HG03565 (cell line): ENCODE measurements around the gene TREML1.

Source experiments
- ATAC-seq: cut with Tn5 transposase; IDR thresholded peaks from one replicate; pipeline ENCODE4 v1.9.1; 2021; ENCODE audit warnings: mild to moderate bottlenecking, moderate library complexity; ENCODE audit not compliant: unreplicated experiment

The TREML1 gene

GRCh38 chr6:41179163-41179562, 25.0 kb upstream of the TREML1 start:
- ATAC-seq = no peak

GRCh38 chr6:41177695-41178094, 23.5 kb upstream of the TREML1 start:
- ATAC-seq = no peak

- no peak for ATAC-seq
Measured at GRCh38 chr6:41177287-41177686, 23.1 kb upstream of the TREML1 start.

GRCh38 chr6:41176189-41176588, 22.0 kb upstream of the TREML1 start:
- no peak for ATAC-seq

- ATAC-seq = no peak
Measured at GRCh38 chr6:41175084-41175483, 20.9 kb upstream of the TREML1 start.

- no peak for ATAC-seq
Measured at GRCh38 chr6:41174610-41175009, 20.5 kb upstream of the TREML1 start.

- no peak for ATAC-seq
Measured at GRCh38 chr6:41171908-41172307, 17.8 kb upstream of the TREML1 start.

GRCh38 chr6:41170547-41171160, 16.5 kb upstream of the TREML1 start:
- ATAC-seq = no peak

GRCh38 chr6:41167173-41167963, 13.2 kb upstream of the TREML1 start:
- no peak for ATAC-seq

GRCh38 chr6:41164551-41165120, 10.5 kb upstream of the TREML1 start:
- ATAC-seq = no peak

- ATAC-seq = no peak
Measured at GRCh38 chr6:41163419-41163717, 9.2 kb upstream of the TREML1 start.

GRCh38 chr6:41162687-41163418, 8.7 kb upstream of the TREML1 start, which contains the start of gene TREM2:
TSS of gene TREM2 (minus strand) at chr6:41163116. CDS start at chr6:41163082, 34 bp downstream.
- no peak for ATAC-seq

GRCh38 chr6:41161851-41162552, 7.9 kb upstream of the TREML1 start:
- no peak for ATAC-seq

- ATAC-seq = no peak
Measured at GRCh38 chr6:41161380-41161779, 7.2 kb upstream of the TREML1 start.

GRCh38 chr6:41160933-41161332, 6.8 kb upstream of the TREML1 start:
- ATAC-seq = no peak

GRCh38 chr6:41159415-41160082, 5.4 kb upstream of the TREML1 start:
- ATAC-seq = no peak

- no peak for ATAC-seq
Measured at GRCh38 chr6:41157323-41157722, 3.2 kb upstream of the TREML1 start.

- no peak for ATAC-seq
Measured at GRCh38 chr6:41156771-41157170, 2.6 kb upstream of the TREML1 start.

- no peak for ATAC-seq
Measured at GRCh38 chr6:41156001-41156400, 1.9 kb upstream of the TREML1 start.

- no peak for ATAC-seq
Measured at GRCh38 chr6:41155132-41155805, 1.1 kb upstream of the TREML1 start.
